Activated T-cell treated with anti-CD3 and anti-CD28 coated beads for 48 hours (primary cell): ENCODE measurements around the gene PDE4D.
"Not testable (repeated sequence)": the region's sequence is repeated elsewhere in the genome, so short reads cannot be mapped to it uniquely, and the experiment has no call there.

Experiments
- DNase-seq: peaks from one replicate; pipeline ENCODE4 v3.0.0-alpha.2; 2020; ENCODE audit warnings: low read depth

Gene PDE4D

GRCh38 chr5:59799668-59800346 lies 93.7 kb downstream of the PDE4D start:
- DNase-seq: no peak

DNA sequence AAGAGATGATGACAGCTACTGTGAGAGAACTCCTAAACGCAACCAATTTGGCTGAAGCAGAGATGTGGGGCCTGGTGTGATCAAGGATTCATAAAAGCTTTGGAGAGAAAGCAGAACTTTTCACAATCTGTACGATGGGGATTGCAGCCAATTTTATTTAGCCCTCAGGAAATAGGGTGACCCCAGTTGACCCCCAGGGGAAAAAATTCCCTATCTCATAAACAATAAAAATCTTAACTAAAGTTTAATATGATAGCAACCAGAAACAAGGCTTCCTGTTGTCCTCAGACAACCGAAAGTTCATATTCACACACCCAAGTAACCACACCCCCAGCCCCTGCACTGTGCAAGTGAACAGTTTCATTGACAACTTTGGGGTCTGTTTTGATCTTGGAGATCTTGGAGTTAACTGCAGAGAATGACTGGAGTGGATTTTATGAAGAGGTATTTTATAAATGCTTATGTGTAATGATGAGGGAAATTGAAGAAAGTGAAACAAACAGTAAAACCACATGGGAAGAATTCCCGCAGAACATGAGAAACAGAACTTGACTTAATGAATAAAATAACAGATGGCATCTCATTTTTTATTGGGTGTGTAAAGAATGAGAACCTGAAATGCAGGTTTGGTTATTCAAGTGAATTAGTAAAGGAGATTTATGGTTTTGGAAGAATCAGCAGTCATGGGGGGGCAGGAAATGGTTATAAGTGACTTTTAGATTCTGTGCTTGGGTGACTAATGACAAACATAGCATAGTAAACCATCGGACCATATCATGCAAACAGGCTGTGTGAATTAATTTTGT lies 94.5 kb downstream of the PDE4D start:
- no peak for DNase-seq

DNA sequence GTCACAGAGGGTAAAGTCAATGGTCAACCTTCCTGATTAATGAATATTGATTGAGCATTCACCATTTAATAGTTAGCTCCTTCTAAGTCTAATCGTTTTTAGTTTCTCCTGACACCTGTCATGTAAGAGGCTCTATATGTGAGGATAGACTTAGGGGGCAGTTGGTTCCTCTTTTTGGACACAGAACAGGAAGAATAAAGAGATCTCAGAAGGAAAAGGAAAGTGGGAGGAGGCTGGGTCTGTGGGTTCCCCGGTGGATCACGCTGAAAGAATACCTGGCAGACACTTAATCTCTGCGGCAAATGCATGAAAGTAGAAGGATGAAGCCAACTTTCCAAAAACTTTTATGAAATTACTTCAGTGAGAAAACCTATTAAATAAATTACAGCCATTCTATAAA lies 98.4 kb downstream of the PDE4D start:
- DNase-seq: no peak

DNA sequence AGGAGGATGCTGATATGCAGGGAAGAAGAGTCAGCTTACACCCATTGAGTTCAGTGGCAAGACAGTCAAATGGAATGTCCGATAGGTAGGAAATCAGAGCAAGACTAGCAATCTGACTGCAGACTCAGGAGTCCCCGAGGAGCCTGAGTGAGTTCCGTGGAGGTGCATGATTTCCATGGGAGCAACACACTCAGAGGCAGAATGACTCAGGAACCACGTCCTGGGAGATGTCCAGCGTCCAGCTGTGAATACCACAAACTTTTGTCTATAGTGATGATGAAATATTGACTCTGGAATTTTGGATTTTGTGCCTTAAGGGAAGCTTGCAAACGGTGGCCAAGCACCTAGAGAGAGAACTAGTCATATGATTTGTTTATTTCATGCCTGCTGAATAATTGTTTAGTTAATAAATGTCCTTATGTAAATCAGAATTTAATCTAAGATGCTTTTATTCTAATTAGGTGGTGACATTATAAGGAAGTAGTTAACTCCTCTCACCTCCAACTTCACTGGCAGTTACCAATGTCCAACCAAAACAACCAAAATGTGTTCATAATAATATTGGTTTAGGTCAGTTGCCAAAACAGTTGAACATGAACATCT lies 100.4 kb downstream of the PDE4D start:
- no peak for DNase-seq

GRCh38 chr5:59791617-59792016 lies 101.9 kb downstream of the PDE4D start:
- DNase-seq: no peak

DNA sequence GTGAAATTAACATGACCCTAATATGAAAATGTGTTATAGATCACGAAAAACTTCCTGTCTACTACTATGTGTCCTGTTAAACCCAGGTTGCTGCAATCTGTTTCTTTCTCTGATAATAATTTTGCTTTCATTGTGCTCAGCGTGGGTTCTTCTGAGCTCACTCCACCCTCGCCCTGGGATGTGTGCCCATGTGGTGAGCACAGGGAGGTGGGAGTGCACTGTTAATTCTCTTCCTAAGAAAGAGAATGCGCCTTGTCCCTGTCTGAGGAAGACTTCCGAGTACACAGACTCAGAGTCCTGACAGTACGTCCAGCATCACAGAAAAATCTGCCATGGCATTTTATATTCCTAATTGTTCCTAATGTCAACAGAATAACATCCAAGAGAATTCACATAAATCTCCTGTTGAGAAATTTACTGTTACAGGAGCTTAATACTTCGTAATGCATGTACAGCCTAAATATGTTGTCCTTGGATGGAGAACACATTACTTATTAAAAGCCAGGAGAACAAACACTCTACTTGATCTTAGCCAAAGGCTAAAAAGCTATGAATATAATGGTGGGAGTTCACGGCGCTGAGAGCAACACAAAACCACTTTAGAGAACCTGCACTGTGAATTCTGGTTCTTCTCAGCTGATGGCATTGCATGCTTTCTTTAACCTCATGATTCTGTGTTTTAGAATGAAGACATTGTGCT lies 102.6 kb downstream of the PDE4D start:
- DNase-seq: no peak

- no peak for DNase-seq
These were observed 103.2 kb downstream of the PDE4D start for GRCh38 chr5:59790376-59790775.

- no peak for DNase-seq
These were observed 103.6 kb downstream of the PDE4D start for GRCh38 chr5:59789894-59790293.

DNA sequence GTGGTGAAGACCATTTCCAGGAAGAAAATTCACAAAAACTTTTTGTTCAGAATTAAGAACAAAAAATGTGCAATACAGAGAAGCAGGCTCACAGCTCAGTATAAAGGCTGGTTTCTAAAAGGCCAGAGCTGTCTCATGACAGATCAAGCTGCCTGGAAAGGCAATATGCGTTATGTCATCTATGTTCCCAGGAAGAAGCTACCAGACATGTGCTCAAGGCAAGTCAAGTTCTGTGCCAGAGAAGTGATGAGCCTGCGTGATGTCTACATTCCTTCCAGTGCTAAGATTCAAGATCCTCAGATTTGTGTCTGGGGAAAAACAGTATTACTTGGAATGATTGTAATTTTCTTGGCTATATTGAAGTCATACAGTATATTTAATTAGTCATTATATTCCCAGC lies 104.3 kb downstream of the PDE4D start:
- DNase-seq: no peak

DNA sequence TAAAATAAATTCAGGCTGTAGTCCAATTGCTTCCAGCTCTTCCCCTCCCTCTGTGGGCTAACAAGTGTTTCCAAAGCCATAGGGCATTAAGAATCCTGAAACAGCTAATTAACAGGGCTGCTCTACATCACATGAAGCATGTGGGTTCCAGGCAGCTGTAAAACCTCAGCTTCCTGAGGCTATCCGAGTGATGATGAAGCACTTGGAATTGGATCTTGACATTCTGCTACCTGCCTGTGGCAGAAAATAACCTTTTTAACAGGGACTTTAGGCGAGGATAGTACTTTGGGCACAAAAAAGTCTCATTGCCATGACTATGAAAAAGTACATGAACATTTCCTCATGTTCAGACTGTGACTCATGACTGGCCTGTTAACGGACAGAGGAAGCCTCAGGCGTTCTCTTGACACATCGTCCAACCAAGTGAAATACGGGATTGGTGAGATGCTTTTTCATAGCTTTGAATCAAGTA lies 107.2 kb downstream of the PDE4D start:
- DNase-seq: no peak

DNA sequence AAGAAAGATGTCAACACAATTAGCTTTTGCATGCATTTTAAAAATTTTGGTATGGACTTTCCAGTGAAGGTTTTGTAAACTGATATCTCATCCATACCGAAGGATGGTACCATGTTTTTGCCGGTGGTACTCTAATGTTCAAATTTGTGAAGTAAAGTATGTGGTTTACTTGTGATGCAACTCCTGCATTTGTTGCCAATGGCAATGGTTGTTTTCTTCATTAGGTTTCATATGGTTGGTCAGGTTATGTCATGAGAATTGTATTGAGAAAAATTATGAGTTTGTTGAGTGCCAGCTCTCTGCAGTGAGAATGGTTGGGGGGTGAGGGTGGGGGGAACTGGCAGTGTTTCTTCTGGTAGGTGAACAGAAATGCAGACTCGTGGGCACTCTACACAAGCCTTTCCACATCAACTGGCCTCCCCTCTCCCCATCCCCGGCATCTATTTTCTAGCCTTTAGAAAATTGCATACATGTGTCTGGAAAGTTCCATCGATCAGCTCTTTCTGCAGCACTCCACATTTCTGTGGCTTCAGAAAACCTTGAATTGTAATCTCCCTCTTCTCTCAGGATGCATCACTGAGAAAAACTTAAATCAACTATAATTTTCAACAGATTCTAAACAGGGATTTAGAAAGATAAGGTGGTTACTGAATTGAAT lies 107.7 kb downstream of the PDE4D start:
- no peak for DNase-seq

GRCh38 chr5:59784708-59785107 lies 108.8 kb downstream of the PDE4D start:
- DNase-seq: not testable (repeated sequence)

DNA sequence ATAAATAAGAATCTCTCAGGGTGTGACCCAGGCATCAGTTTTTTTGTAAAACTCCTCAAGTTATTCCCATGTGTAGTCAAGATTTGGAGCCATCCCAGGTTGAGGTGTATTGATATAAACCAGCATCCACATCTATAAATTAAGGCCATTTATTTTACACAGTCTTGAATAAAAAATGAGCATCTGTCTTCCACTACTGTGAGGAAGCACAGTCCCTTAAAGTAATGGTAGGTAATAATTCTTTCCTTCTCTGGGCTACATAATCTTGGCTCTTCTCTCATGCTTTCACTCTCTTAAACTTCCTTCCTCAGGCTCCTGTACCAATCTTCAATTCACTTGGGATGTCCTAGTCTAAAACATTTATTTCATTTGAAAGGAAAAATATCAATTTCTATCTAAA lies 110.3 kb downstream of the PDE4D start:
- DNase-seq: no peak

DNA sequence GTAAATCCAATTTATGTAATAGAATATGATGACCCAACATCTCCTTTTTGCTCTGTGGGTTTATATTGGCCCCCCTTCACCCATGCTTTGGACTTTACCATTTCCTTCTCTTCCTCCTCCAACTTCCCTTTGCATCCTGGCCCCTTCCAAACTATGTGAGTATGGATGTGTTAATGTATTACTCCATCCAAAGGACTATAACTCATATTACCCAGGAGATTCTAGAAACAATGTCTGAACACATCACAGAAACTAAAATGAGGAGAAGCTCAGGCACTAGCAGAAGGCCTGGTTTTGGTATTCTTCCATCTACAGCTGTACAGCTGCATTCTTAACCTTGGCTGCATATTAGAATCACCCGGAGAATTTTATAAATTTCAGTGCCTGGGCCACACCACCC lies 110.7 kb downstream of the PDE4D start:
- no peak for DNase-seq

GRCh38 chr5:59779453-59779852 lies 114.1 kb downstream of the PDE4D start:
- no peak for DNase-seq

GRCh38 chr5:59777028-59777427 lies 116.5 kb downstream of the PDE4D start:
- no peak for DNase-seq

DNA sequence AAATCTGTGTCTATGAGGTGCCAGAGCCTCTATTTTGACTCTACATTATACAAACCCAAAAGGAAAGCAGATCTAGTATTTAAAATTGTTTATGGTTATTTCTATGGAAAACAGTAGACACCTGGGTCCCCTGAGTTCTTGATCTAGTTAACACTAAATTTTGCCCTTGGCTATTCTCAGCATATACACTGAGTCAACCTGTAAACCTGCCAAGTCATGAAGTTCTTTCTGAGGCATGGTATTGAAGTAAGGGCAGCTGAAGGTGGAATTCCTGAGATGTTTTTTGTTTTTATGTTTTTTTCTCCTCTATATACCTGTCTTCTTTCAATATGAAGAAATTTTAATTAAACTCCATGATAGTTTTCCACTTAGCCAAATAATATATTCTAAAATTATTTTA lies 120.2 kb downstream of the PDE4D start:
- DNase-seq: no peak

DNA sequence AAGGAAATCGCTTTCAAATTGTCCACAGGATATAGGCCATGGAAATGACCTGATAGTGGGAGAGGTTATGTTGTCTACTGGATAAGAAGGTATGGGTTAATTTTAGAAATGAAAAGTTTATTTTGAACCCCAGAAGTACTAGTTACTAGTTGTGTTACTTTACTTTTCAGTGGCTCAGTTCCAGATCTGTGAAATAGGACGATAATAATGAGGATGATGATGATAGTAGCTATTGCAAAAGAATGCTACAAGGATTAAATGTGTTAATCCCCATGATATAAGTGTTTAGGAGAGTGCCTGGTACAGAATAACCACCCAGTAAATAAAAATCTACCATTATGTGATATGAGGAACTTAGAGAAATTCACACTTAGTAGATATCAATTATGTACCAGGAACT lies 120.8 kb downstream of the PDE4D start:
- no peak for DNase-seq

DNA sequence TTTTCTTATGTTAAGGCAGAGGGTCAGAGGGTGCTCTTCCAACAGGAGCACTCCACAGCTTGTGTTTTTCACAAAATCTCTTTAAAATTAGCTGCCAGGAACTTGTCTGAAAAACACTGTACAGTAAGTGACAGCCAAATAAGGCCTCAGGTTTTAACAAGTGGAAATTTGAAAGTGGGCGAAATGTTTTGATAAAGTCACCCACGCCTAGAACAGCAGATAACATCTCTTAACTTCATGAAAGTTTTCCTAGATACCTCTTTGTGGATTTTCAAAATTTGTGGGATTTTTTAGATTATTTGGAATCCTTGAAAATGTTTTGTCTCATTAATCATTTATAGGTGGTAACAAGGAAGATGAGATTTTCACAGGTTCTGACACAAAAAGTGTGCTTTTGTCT lies 121.3 kb downstream of the PDE4D start:
- DNase-seq: no peak

GRCh38 chr5:59770953-59771352 lies 122.6 kb downstream of the PDE4D start:
- no peak for DNase-seq

DNA sequence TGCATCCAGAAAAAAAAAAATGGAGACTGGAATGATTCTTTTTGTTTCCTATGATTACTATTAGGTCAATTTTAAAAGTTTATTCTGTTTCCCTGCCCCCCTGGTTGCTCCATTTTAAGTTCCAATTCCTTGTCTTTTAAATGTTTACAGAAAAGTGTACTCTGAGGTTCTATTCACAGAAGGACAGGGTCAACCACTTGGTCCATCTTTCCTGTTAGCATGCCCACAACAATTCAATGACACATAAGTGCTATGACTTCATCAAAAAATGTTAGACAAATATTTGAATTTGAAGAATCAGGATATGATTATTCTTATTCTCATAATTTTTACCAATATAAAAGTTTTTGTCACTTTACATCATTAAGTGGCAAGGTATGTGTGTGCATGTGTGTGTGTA lies 123.7 kb downstream of the PDE4D start:
- DNase-seq: no peak

DNA sequence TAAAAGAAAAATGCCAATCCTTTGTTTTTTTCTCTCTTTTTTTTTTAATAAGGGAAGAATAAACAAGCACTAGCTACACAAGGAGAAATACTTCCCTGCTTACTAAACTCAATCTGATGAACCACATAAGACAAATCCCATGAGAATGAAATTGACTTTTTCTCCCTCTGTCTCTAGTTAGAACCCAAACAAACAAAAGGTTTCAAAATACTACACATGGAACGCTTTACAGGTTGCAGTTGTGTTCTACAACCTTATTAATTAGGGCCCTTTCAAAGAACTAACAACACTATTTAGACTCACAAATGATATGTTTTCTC lies 124.5 kb downstream of the PDE4D start:
- no peak for DNase-seq
